HG03378 (cell line): ENCODE measurements around the gene CACNB4.
"Not testable (repeated sequence)": the region's sequence is repeated elsewhere in the genome, so short reads cannot be mapped to it uniquely, and the experiment has no call there.

ENCODE experiments used
- ATAC-seq: cut with Tn5 transposase; IDR thresholded peaks from one replicate; pipeline ENCODE4 v1.9.1; 2021; ENCODE audit warnings: mild to moderate bottlenecking, moderate library complexity; ENCODE audit not compliant: unreplicated experiment

Gene CACNB4

GRCh38 chr2:151796774-151797173, 302.1 kb downstream of the CACNB4 start:
- no peak for ATAC-seq

GRCh38 chr2:151795646-151796240, 303.1 kb downstream of the CACNB4 start:
- ATAC-seq: no peak

- ATAC-seq: not testable (repeated sequence)
These were observed 304.4 kb downstream of the CACNB4 start for GRCh38 chr2:151794422-151794821.

DNA sequence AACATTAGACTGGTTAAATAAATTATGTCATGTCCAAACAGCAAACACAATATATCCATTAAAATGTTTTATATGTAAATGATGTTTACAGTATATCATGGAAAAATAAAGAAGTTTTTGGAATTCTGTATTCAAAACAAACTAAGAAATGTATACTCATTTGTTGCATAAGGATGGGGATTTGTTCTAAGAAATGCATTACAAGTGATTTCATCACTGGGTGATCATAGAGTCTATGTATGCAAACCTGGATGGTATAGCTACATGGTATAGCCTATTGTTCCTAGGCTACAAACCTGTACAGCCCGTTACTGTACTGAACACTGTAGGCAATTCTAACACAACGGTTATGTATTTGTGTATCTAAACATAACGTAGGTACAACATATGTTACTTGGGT, 305.7 kb downstream of the CACNB4 start:
- no peak for ATAC-seq

GRCh38 chr2:151792589-151792988, 306.3 kb downstream of the CACNB4 start:
- ATAC-seq: no peak

DNA sequence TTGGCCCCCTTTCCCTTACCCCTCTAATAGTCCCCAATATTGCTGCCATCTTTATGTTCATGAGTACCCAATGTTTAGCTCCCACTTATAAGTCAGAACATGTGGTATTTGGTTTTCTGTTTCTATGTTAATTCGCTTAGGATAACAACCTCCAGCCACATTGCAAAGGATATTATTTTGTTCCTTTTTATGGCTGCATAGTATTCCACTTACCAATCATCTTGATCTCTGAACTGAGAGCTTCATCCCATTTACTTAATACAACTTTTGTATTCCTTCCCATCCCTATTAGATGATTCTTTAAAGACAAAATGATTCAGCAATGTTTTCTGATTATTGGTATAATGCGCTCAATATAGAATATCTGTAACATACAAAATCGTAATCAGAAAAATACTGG, 307.3 kb downstream of the CACNB4 start:
- no peak for ATAC-seq

- no peak for ATAC-seq
These were observed 308.2 kb downstream of the CACNB4 start for GRCh38 chr2:151790689-151791088.

GRCh38 chr2:151789055-151789834, 309.6 kb downstream of the CACNB4 start:
- ATAC-seq: no peak

- ATAC-seq: no peak
These were observed 312.4 kb downstream of the CACNB4 start for GRCh38 chr2:151786483-151786882.

DNA sequence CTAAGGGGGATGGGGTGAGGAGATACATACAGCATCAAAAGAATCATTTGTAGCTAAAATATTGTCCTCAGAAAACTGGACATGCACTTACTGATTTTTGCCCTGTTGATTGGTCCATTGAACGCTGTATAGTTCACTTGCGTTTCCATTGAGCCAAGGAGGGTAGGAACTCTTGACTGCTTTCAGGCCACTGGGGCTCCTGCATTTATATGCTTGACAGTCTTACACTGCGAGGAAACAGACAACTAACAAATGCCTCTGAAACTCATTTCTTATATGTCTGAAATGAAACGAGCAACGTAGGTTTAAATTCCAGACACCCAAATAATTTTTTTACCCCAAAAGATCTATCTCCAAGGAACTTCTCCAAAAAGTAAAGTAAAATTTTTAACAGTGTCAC, 312.8 kb downstream of the CACNB4 start:
- ATAC-seq: no peak

DNA sequence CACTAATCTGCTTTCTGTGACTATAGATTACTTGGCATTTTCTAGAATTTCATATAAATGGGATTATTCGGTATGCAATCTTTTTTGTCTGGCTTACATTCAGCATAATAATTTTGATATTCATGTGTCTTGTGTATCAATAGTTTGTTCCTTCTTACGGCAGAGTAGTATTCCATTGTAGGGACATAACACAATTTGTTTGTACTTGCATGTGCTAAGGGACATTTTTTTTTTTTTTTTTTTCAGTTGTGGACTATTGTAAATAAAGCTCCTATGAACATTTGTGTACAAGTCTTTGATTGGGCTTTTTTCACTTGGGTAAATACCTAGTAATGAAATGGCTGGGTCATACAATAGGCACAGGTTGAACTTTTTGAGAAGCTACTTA, 315.7 kb downstream of the CACNB4 start:
- no peak for ATAC-seq
